Globus pallidus (tissue), 1 donor: Measurements from ENCODE around the gene PVALB.
A peak's percentile ranks its signal among the peaks of the same experiment; 100 is the strongest.

ENCODE experiments used
- DNase-seq: peaks from one replicate; pipeline ENCODE4 v3.0.0-alpha.2; 2015; ENCODE audit warnings: low spot score

The PVALB gene

DNA sequence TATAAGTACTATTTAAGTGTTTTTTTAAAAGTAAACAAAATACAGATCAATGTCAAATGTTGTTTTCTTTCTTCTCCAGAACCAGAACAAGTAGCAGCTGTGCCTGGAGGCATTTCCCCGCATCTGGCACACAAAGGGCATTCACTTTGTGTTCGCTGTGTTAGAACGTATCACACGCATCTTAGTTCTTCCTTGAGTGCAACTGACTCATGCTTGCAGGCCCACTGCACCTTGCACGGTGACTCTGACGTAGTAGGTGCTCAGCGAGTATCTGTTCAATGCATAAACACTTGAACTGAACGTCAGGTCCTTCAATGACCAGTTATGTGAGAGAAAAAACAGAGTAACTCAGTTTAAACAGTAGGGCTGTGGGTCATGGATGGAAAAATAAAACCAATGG, 44.4 kb downstream of the PVALB start:
- DNase-seq: no peak

DNA sequence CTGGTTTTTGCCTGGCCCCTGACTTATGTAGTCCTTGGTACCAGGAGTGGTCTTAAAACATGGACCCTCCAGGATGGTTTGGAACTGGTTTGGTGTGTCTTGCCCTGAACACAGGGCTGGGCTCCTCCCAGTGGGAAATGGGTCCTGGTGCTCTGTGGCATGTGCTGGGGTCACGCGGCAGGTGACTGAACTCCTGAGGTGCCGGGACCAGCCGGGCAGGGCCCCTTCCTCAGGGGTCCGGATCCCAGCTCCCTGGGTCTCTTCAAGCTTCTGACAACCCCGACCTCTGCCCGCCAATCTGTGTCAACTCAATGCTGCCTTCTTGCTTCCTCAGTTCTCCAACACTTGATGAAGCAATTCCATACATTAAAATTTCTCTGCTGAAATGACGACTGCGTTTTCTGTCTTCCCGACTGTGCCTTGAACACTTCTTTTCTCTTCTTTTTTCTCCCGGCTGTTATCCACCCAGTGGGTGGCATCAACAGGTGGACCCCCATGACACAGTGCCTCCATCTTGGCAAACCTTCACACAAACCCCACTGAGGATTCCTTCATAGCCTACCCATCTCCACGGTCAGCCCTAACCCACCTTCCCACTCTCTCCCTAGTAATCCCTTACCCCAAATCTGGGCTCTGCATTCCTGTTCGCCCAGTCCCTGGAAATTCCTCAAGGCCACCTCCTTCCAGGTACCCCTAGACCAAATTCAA, 45.3 kb downstream of the PVALB start:
- DNase-seq: no peak

DNA sequence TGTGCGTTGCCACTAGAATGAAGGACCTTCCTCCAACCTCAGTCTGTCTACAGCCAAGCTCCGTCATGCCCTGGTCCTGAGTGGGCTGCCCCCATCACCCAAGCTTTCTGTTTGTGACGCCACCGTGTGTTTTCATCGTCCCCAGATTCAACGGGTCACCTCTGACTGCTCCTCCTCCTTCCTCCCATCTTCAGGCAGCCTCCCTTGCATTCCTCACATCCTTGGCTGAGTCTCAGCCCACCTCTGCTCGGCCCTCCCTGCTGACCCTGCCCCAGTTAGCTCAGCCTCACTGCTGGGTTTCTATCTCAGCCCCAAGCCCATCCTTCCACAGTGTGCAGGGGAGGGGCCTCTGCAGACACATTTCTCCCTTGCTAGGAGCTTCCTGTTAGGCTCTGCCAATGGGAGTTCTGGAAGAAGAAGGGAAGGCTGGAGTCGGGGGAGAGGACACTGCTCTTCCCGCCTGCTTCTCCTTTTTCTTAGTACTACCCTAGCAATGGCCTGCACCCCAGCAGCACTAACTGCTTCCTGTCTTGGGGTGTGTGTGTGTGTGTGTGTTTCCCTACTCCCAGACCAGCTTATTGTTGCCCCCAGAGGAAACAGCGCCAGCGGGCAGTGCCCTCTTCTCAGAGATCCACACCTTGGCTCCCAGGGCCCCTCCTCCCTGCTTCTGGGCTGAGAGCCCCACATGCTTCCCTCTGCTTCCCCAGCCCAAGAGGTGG, 46.2 kb downstream of the PVALB start:
- DNase-seq: no peak

DNA sequence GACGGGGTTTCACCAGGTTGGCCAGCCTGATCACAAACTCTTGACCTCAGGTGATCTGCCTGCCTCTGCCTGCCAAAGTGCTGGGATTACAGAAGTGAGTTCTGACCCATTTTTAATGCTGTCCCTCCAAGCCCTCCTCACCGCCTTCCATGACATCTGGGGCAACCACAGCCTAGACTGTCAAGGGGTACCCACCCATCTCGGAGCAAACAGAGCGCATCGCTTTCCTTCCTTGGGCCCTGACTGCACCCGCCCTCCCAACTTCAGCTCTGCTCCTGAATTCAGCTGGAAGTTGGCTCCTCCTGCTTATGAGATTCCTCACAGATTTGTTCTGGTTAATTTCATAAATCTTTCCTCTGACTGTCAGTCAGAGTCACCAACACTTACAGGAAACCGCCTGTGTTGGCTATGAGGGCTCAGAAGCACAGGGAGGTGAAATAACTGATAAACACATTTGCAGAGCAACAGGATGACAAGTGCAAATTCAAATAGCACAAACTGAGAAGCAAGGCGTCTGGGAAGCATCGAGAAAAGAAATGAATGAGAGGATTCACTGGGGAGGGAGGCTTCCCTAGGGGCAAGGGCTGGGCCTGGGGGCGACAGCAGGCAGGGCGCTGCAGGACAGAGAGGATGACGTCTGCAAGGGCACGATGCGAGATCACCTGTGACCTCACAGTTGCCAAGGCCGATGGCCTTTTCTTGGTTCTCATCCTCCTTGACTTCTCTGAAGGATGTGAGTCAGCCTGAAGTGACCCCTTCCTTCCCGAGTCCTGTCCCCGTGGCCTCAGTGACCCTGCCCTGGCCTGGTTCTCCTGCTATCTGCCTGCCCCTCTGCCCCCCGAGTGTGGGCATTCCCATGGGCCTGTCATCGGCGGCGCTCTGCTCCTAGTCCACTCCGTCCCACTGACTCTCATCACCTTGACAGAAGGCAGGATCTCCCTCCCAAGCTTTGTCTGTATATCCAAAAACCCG, 47.0 kb downstream of the PVALB start:
- no peak for DNase-seq

DNA sequence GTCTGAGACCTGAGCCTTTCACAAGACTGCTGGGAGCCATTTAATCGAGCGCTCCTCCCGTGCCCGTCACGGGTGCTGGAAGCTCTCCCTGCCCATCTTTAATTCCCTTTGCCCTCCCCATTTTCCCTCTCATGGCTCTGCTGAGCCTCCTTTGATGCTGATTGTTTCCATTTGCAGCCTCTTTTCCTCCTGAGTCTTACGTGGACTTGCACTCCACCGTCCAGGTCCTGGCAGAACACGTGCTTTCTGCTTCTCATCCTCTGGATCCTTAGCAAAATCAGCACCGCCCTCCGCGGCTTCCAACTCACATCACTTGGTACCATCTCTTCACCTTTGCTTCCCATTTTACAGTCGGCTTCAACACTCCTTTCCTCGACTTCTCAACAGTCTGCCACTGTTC, 48.2 kb downstream of the PVALB start:
- DNase-seq: no peak

DNA sequence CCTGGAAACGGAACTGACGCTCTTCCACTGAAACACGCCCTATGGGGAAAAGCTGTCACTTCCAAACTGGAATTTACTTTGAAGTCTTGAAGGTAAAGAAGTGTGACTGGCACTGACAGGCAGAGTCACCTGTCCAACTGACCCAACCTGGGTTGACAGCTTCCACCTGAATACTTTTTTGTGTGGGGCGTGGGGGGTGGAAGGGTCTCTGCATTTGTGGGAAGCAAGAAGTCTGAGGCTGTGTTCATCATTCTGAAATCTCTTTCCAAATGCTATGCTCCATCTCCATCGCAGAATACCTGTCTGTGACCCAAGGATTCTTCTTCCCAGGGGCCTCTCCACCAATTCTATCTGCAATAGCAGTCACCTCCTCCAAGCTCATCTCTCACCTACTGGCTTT, 48.7 kb downstream of the PVALB start:
- DNase-seq: no peak

DNA sequence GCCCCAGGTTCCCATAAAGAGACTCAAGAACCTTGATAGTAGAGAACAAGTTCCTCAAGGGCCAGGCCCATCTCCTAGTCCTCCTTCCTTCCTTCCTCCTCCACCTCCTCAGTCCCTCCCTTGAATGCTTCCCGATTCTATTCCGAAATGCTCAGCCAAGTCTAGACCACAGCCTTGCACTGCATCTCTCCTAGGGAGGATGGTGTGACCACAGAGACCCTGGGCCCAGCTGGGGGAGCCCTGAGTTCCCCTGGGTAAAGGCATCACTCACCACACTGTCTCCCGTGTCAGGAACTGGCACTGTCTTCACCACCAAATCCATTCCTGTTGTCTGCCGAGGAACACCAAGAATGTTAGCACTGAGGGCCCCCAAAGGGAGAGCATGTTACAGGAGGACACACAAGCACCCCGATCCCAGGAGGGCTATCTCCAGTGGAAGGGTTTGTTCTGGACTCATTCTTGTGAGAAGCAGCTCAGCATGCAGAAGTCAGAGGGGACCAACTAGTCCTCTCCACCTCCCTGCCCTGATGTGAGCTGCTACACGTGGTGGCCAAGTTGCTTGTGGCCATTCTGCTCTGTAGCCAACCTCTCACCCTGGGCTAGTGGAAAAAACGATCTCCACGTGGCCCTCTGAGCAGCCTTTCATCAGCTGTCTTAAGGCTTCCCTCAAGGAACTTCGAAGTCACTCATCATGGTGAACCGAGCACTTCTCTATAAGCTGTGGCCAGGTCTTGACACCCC, 49.6 kb downstream of the PVALB start:
- DNase-seq: no peak

DNA sequence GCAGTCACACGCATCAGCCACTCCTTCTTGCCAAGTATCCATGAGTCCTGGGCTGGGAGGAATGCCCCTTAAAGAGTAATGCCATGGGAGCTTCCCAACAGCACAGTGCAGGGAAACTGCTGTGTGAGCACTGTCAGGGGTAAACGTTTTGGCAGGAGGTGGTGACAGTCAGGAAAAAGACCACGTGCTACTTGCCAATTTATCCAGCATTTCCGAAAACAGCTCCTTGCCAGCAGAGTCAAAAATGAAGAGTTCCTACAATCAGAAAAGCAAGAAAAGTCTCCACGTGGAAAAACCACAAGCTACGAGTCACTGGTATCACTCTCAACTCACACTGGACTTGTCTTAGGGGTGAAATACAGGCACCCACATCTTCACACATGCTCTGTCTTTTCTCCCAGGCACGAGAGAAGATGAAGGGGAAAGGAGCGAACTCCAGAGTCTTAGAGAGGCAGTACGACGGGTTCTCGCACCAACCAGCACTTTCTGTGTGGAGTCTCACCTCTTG, 50.8 kb downstream of the PVALB start:
- no peak for DNase-seq

DNA sequence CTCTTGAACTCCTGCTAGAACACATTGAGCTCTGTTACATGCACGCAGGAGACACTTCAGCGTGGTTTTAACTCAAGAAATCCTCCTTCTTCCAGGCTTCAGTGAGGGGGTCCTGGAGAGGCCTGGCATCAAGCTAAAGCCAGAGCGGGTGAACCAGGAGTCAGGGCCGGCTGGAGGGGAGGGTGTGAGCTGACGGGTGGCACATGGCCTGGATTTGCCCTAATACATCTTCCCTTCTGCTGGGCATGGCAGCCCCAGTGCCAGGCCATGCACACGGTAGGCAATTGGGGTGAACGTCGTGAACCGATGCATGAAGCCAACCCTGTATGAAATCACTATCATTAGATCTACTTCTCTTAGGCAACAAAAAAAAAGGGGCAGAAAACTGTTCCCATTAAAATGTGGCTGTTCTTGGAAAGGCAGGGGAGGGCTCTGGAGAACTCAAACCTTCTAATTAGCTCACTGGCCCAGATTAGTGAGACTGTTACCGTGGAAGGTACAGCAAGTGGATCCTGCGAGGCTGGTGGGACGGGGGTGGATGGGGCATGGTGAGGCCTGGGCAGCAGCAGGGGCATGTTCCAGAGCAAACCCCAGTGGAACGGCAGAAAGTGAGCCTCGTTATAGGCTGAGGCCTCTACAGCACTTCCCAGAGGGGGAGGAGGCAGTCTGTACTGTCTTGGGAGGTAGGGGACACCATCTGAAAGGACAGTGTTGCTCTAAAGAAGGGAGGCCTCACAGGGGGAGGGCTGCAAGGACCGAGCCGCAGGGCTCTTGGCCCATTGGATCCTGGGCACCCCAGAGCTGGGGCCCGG, 51.5 kb downstream of the PVALB start:
- DNase-seq: no peak

DNA sequence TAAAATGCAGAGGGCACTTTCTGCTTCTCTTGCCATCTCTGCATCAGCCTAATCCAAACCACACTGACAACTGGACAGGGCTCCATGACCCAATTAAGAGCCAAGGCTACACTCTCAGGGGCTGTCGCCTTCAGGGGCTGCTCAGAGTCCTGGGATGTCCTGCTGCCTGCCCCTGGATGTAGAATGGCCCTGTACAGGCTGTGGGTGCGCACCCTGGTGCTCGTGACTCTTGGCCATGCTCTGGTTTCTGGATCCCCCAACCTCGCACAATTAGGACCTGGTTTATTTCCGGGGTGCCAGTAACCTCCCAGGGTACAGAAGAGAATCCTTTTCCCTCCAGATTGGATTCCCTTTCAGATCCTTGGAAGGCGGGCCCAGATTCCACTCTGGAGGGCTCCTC, 52.2 kb downstream of the PVALB start:
- no peak for DNase-seq

DNA sequence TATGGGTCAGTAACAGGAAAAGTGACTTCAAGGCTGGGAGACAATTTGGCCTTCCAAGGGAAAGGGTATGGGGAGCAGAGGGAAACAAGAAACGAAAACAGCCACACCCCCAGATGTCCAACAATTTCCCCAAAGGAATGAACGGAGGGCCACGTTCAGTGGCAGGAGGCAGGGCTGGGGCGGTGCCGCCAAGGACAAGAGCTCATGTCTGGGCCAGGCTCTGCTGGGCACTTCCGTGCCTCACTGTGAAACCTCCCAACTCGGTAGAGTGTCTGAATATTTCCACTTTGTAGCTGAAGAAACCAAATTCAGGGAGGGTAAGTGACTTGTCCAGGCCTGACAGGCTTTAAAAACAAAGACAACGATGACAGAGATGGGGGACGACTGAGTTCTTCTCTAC, 52.8 kb downstream of the PVALB start:
- DNase-seq: no peak

DNA sequence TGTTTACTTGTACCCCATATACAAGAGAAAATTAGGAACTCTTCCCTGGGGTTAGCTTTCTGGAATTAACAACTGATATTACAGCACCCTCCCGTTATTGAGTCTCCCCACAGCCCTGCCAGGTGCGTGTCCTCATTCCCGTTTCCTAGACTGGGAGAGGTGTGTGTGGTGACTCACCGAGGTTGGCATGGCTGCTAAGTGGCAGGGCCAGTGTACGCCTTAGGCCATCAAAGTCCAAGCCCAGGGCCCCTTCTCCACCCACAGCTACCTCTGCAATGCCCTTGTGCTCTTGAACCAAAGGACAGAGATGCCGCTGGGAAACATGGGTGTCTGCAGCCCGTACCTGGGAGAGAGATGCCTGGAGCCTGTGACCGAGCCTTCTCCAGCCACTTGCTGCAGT, 53.3 kb downstream of the PVALB start:
- no peak for DNase-seq

DNA sequence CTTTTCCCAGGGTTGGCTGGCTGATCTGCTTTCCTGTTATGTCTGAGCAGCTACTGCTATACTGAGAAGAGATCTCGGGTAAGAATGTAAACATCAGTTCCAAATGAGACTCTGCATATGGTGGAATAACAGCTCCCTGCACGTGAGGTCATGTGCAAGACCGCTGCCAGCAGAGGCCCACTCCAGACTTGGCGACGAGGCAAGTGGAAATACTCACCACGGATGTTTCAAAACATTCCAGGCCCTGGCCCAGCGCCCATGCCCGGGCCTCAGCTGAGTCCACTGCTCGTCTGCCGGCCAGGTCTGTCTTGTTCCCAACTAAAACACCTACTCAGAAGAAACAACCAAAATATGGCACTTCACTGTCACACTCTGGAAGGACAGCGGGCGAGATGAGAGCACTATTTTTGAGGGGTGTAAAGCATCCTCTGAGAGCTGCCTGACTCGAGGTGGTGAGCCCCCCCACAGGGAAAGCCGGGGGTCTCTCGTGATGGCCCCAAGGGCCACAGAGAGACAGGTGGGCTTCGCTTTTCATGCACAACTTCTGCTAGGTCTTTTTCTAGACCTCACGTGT, 54.1 kb downstream of the PVALB start:
- no peak for DNase-seq

DNA sequence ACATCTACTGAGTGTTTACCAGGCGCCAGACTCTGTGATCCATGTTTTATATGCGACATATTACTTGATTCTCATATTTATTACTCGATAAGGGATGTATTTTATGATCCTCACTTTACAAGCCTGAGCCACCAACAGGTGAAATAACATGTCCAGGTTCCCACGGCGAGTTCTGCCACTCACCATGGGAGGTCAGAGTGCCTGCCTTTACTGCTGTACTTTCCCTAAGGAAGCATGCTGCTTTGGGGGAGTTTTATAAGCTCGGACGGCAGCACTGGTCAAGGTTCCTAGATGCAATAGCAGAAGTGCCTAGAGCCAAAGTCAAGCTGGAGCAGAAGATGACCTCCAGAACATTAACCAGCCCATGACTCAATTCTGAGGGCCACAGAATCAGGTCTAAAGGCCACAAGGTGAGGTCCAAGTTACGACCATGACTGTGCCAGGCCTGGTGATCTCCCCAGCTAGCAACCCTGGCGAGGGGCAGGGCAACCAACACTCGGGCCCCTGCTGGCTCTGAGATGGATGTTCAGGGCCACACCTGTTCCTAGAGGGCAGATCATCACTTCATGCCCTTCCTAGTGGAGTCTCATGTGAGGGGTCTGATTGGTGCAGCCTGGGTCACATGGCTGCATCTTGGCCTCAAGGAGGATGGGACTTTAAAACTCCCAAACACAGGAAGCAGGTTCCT, 55.1 kb downstream of the PVALB start:
- DNase-seq: no peak

DNA sequence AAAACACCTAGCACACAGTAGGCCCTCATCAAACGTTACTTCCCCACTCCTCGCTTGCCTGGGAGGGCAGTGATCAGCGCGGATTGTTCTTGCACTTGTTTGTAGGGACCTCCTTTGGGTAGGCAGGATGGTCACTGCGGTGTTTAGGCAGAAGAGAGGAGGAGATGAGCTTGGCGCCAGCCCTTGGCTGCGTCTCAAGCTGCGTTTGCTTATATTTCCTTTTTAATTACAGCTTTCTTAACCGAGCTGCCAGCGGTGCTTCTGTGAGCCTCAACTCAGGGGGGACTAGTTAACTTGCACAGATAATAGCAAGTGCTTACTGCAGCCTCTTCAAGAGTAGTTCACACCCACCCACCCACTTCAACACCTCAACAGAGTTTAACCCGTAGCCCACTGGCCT, 56.0 kb downstream of the PVALB start:
- DNase-seq: no peak

DNA sequence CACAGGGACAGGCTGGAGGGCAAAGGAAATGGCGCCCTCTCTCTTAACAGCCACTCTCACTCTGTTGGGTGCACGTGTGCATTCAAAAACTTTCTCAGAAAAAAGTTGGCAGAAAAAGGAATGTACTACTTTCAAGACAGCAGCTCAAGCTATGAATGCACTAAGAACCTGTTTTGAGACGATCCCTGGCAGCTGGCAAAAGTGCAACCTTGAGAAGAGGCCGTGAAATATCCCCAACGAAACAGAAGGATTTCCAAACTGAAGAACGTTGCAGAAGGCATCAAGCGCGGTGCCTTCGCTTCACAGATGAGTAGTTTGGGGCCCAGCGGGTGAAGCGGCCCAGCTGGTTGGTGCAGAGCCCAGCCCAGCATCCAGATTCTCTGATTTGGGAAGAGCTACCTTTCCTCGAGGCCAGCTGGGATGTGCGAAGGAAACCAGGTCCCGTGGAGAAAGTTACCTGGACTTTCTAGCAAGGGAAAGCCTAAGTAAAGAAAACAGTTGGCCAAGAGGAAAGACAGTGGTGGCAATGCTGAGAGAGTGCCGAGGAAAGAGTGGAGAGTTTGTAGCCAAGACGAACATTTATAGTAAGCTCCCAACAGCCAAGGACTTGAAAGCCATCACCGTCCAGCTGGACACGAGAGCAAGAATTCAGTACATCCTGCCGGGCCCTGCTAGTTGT, 57.2 kb downstream of the PVALB start:
- DNase-seq: no peak

DNA sequence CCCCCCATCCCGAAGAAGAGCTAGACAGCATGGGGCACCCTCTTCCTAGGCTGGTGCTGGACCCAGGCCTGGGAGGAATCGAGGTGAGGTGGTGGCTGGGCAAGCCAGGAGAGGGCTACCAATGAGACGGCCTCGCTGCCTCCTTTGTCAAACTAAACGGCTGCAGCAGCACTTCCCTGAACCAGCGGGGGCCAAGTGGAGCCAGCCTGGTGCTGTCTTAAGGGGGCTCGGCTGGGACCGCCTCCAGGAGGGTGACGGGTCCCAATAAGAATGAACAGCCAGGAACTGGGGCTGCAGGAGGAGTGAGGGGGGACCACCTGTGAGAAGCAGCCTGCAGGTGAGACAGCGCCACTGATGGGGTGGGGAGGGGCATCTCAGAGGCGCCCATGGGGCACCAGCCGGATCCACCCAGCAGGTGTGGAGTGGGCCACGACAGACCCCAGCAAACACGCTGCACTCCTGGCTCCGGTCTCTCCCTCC, 58.0 kb downstream of the PVALB start:
- DNase-seq: no peak

DNA sequence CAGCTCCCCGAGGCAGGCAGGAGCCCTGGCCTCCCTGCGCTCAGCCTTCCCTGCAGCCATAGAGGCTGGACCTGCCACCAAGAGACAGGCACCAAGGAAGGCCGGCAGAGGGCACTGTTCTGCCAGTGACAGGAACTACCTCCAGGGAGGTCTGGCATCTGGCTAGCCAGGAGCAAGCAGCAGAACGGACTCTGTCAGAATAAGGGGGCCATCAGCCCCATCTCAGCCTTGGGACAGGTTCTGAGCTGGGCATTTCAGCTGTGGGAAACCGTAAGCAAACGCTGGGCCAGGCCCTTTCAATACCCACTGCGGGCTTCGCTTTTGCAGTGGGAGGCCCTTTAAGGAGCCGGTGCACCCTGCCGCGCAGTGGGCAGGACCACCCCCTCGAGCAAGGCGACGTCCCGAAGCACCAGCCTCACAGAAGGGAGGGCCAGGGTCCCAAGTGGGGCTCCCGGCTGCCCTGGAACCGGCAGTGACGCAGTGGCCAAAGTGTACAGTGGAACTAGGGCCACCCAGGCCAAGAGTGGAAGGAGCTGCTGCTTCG, 59.1 kb downstream of the PVALB start:
- peak; percentile 68 for DNase-seq
